Stimulated activated CD4-positive, alpha-beta T cell treated with anti-CD3 and anti-CD28 coated beads, Interleukin-1b, Interleukin-23, amount 100 ng/mL, for 48 hours (primary cell): Measurements from ENCODE around the gene MRPS6.

Experiments used
- DNase-seq: peaks from one replicate; pipeline ENCODE4 v3.0.0-alpha.2; 2020

MRPS6 gene

DNA sequence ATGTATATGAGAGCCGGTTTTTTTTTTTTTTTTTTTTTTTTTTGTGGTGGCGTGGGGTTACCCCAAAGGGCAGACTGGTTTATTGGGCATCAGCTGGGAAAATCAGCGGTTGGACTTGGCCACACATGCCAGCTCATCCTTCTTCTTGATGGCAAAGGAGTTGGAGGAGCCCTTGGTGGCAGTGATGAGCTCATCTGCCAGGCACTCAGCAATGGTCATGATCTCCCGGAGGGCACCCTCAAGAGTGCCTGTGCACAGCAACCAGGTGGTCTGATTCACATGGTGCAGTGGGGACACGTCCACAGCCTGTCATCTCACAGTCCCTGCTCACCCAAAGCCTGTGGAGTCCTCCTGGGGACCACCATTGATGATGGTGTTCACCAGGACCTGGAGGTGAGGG lies 62.0 kb downstream of the MRPS6 start:
- DNase-seq: no peak

DNA sequence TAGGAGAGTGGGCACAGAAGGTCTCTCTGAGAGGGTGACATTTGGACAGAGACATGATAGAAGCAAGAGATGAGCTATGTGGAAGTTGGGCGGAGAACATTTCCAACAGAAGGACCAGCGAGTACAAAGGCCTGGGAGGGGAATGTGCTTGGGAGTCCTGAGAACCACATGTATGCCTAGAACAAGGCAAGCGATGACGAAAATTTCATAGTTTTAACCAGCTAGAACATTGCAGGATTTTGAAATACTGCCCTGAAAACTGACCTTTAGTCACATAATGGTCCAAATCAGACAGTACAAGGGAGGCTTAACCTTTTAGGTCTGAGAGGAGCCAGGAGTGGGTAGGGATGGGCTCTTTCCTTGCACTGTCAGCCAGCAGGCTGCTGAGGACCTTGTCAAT lies 68.0 kb downstream of the MRPS6 start:
- no peak for DNase-seq

DNA sequence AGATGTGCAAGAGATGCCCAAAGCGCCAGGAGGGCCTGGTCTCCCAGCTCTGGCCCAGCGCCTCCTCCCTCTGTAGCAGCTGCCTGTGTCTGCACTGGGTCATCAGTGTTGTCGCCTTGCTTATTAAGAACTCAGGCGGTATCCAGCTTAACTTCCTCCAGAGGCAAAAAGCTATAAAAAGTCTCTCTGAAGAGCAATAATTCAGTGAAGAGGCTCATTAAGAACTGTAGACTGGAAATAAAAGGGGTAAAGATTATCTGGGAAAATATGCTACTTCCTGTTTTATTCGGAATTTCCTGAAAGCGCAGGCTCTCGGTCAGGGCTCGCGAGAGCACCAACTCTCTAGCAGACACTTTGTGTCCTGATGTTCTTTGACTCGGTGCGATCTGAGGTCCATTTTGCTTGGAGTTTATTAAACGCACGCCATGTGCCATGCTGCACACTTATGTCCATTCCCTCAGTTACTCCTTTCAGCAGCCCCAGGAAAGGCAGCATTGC lies 70.4 kb downstream of the MRPS6 start:
- DNase-seq: no peak

- DNase-seq: no peak
Observed at GRCh38 chr21:34144224-34144623, 70.8 kb downstream of the MRPS6 start.

- no peak for DNase-seq
Observed at GRCh38 chr21:34147792-34148418, 74.5 kb downstream of the MRPS6 start.

DNA sequence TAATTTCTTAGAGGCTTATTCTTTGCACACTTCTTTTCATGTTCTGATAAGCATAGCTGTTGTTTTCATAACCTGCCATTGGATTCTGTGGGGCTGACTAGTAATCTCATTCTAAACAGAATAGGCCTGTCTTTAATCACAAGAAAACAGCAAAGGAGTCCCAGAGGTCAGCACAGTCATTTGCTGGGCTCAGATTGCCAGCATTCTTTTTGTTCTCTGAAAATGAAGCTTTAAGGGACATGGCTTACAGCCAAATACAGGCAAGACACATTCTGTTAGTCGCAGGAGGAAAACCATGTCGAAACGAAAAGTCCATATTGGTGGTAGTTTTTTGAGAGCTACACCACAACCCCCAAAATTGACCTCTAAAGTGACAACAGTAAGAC lies 75.0 kb downstream of the MRPS6 start:
- no peak for DNase-seq

GRCh38 chr21:34148826-34149558 lies 75.6 kb downstream of the MRPS6 start:
- no peak for DNase-seq

DNA sequence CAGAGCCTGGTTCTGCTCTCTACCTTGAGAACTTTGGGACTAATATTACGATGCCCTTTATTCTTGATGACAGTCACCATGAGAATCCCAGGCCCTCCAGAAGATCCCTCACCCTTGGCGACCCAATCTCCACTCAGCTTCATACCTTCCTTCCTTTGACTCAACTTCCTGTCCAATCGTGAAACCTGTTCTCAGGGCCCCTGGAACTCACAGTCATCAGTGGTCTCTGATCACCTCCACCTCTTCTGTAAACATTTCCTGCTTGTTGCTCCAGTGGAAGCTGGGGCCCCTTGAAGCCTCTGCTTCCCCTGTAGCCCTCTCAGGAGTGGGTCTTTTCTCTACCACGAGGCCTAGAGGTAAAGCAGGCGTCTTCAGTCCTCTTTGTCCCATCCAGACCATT lies 79.1 kb downstream of the MRPS6 start:
- no peak for DNase-seq

DNA sequence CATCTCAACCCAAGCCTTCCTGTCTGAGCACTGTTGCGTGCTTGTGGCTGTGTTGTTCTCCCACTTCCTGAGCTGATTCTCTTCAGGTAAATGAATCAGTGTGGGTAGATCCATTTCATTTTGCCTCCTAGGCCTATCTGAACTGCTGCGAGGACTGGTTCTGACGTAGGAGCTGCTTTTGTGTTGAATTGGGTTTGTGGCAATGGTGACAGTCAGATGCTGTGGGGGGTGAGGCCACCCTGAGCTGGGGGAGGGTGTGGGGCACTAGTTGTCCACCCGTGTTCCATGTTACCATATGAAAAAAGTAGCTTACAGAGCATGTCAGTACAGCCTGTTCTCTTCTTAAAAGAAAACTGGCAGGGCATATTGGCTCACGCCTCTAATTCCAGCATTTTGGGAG lies 81.5 kb downstream of the MRPS6 start:
- no peak for DNase-seq

GRCh38 chr21:34156957-34157356 lies 83.6 kb downstream of the MRPS6 start:
- DNase-seq: no peak

GRCh38 chr21:34157521-34157920 lies 84.1 kb downstream of the MRPS6 start:
- no peak for DNase-seq

DNA sequence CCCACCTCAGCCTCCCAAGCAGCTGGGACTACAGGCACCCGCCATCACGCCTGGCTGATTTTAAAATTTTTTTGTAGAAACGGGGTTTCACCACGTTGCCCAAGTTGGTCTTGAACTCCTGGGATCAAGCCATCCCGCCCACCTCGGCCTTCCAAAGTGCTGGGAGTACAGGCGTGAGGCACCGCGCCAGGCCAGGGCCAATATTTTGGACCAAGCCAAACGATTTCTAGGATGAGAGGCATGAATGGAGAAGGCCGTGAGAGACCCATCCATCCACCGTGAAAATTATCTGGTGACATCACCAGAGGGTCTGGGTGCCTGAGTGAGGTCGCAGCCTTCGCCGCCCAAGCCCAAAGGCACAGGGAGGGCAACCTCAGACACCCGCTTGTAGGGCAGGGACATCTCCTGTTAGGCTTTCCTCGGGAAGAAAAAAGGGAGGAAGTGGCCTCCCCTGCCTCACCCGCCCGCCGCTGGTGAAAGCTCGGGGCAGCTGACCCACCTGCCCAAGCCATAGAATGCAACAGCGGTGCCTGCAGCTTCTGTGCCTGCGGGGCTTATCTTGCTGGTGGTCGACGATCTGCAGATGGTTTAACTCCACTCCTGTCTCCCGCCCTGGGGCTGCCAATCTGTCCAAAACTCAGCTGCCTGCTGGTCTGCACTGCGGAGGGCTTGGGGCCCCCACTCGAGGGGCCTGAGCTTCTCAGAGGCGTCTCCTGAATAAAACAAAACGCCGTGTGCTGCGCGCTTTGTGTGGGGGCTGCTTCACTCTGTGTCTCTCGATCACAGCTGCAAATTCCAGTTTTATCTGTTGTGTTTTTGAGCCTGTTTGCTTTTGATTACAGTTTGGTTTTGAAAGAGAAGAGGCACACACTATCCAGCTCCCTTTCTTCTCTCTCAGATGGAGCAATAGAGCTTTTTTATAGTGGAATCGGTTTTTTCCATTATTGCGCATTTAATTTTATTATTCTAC lies 85.8 kb downstream of the MRPS6 start:
- DNase-seq: no peak

DNA sequence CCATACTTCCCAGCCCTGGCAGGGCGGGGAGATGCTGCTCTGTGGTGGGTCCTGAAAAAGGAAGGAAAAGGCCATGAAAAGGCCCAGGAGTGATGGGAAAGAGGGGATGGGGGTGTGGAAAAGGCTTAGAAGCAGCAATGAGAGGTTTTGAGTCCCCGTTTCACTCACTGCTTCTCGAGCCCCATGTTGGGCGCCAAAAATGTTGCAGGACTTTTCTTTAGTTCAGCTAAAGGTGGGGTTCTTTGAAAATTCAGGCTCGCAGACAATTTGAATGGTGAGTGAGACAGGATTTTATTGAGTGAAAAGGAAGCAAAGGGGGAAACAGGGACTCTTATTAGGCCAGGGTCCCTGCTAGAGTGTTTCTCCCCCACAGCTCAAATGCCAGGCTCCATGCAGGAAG lies 93.1 kb downstream of the MRPS6 start:
- no peak for DNase-seq

DNA sequence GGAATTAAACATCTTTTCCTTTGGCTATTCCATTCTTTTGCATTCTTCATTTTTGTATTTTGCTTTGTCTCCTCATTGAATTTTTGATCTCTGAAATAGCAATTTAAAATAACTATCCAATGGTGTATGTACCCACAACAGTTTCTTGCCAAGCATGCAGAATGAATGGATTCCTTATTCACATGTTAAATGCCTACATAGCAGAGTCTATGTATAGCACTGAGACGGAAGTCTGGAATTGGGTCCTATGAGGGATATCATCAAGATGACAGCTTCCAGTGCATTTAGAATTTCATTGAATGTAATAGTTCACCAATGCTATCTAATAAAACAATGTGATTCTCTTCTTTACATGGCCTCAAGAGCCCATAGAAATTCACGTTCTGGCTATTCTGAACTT lies 97.5 kb downstream of the MRPS6 start:
- DNase-seq: no peak

- no peak for DNase-seq
Observed at GRCh38 chr21:34174470-34174869, 101.1 kb downstream of the MRPS6 start.

DNA sequence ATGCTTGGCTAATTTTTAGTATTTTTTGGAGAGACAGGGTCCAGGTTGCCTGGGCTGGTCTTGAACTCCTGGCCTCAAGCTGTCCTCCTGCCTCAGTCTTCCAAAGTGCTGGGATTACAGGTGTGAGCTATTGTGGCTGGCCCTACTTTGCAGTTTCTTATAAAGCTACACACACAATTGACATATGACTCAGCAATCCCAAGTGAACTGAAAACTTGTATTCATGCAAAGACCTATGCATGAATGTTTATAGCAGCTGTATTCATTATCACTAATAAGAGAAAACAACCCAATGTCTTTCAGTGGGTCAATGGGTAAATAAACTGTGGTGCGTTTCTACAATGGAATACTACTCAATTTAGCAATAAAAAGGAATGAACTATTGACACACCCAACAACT lies 103.1 kb downstream of the MRPS6 start:
- DNase-seq: no peak

- DNase-seq: no peak
Observed at GRCh38 chr21:34177919-34178567, 104.7 kb downstream of the MRPS6 start.

DNA sequence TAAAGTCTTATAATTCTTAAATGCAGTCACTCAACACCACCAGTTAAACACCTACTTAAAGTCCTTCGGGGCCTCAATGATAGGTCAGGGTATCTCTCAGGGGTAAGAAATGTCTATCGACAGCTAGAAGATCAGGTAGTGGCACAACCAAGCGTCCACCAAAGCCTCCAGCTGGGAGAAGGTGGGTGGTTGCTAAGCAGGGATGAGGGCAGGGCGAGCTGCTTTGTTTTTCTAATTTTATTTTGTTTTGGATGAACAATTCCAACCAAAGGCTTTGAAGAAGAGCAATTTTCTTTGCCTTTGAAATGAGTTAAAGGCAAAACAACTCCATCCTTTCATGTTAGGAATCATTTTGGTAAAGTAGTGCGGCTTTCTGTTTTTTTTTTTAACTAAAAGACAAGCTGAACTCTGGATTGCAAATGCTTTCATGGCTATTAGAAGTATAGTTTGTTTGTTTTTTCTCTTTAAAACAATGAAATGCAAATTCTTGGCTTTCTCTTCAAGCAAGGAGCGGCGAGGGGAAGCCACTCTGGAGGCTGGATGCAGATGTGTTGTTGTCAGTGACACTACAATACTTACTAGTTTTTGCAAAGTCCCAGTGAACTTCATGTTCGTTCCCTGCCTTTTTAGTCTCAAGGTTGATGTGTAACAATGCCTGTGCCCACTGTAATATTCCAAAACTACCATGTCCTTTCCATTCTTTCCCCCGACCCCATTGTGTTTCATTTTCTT lies 106.0 kb downstream of the MRPS6 start:
- DNase-seq: no peak

- DNase-seq: no peak
Observed at GRCh38 chr21:34180407-34180806, 107.0 kb downstream of the MRPS6 start.

DNA sequence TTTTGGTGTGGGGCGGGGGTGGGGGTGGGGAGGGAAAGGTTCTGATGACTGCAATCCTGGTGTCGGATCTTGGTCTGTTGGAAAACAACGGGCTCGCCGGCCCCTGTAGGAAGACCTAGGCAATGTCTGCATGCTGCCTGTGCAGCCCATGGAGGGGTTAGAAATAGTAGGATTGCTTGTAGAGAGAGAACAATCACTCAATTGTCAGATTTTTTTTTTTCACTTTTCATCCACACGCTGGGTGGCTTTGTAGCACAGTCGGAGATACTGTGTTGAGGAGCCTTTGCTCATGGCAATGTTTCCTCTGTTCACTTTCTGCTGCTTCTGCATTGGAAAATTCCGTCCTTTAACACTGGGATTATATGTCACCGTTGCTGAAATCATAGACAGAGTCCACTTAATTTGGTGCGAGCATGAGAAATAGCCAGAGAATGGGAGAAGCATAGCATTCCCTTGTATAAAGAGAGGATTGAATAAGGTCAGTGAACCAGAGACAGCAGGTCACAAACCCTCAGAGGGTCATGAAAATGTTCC lies 107.5 kb downstream of the MRPS6 start:
- DNase-seq: no peak

DNA sequence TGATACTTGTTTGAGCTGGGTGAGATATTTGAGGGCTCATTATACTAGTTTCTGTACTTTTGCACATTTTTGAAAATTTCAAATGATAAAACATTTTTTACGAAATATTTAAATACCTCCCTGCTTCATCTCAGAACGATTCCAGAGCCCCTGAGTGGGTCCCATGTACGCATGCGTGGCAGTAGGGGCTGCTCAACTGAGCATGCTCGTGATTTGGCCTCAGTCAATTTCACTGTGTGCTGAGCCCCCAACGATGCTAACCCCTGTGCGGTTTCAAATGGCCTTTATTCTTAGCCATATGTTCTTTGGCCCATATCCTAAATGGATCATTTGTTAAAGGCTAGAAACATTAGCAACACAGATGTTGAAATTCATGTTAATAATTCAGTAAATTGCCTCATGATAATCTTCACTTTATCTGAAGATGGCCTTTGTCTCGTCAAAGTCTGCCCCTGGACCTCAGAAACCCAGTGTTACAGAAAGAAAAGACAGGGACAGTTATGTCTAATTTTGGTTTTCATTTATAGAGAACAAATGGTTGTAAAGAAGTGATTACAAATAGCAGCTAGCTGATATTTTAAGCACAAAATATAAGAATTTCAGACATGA lies 108.2 kb downstream of the MRPS6 start:
- DNase-seq: no peak

GRCh38 chr21:34182436-34182835 lies 109.1 kb downstream of the MRPS6 start:
- DNase-seq: no peak
